OCI-LY3 (cell line): ENCODE measurements around the gene TWIST2.

Source experiments
- CTCF ChIP-seq: fragments of 200-600, 300-600 bp; sonication (generic); IDR thresholded peaks from 2 replicates; pipeline ENCODE4 v1.5.1; 2014; ENCODE audit warnings: antibody characterized with exemption, low read length, low read depth
- EZH2phosphoT487 ChIP-seq: fragments of 200-600 bp; shearing (Covaris generic); IDR thresholded peaks from 2 replicates; pipeline ENCODE4 v1.6.1; 2018; ENCODE audit warnings: antibody characterized with exemption, mixed run types, low read depth

DNA sequence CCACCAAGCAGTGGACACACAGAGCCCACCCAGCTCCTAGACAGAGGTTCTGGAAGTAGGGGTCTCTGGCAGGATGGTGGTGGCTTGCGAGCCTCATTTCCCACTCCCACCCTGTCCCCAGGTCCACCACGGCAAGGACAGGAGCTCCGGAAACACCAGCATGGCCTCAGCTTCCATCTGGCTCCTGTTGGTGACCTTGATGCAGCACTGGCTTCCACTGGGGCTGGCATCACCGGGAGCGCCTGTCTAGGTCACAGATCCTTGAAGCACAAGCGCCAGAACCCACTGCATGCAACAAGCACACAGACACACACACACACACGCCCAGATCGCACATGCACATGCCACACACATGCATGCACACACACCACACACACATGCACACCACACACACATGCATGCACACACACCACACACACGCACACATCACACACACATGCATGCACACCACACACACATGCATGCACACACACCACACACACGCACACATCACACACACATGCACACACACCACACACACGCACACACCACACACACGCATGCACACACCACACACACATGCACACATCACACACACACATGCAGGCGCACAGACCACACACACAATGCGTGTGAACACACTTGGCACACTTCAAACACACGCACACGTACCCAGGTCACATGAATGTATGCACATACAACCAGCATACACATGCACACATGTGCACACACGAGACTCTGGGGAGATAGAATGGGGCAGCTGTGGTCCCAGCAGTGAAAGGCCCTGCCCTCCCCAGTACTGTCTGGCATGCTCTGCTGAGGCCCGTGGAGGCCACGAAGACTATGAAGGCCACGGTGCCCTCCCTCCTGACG lies 63.7 kb downstream of the TWIST2 start:
- no peak for TF ChIP-seq CTCF
- TF ChIP-seq EZH2phosphoT487 = no peak
